A673 (cell line): ENCODE measurements around the gene CELSR1. TPM values are rescaled to one million over a fixed set of nuclear protein-coding genes. Genes with fewer than 3 reads are reported as not detected.

Source experiments
- total RNA-seq: library from RNA; stranded (reverse); gene quantifications from 2 replicates; pipeline ENCODE4 v1.2.3, GENCODE V29; 2021

CELSR1 gene
- total RNA-seq, 1 experiment from 2014 or later = 2.3 TPM

Other genes starting within 250 kb of the CELSR1 start
- 87.3 and 88.1 TPM in 2 replicates for gene GTSE1, start 240.8 kb downstream of the CELSR1 start, total RNA-seq
- gene TRMU, start 201.9 kb downstream of the CELSR1 start, total RNA-seq = 83.0 and 90.1 TPM in 2 replicates
- 18.4 and 21.3 TPM in 2 replicates for gene GRAMD4, start 82.8 kb upstream of the CELSR1 start, total RNA-seq
- 55.6 and 58.8 TPM in 2 replicates for gene CERK, start 200.6 kb upstream of the CELSR1 start, total RNA-seq
- gene TBC1D22A, start 225.0 kb upstream of the CELSR1 start, total RNA-seq = 22.5 and 23.5 TPM in 2 replicates